Endothelial cell of umbilical vein (primary cell): Measurements from ENCODE around the gene SYNDIG1. TPM values are rescaled to one million over a fixed set of nuclear protein-coding genes. Genes with fewer than 3 reads are reported as not detected.

ENCODE experiments used
- BruUV-seq: library from RNA; stranded (reverse); fragments of 400-500 nt; replicated peaks from 2 replicates; lab custom pipeline; 2021; lab: Mats Ljungman, UMichigan
- CTCF ChIA-PET: fragments of 300-600, 350-600 bp; sonication (Branson Sonifier 250); formaldehyde crosslinking; loops from one replicate; lab custom pipeline; 2021; ENCODE audit warnings: antibody characterized with exemption, inconsistent platforms; lab: Charles Lee
- POLR2A ChIA-PET: fragments of 300-600, 350-600 bp; sonication (Branson Sonifier 250); formaldehyde crosslinking; loops from one replicate; lab custom pipeline; 2021; ENCODE audit warnings: antibody characterized with exemption, inconsistent platforms; lab: Charles Lee
- DNase-seq: peaks from one replicate; pipeline ENCODE4 v3.0.0-alpha.2; 2011; ENCODE audit warnings: low read depth, low spot score
- FAIRE-seq: peaks from 2 replicates; lab custom pipeline; 2011; peaks lifted over from hg19 to GRCh38; lab: Jason Lieb, UNC
- H2AFZ ChIP-seq: 2 replicates; pipeline ENCODE4 v1.6.0; 2012; ENCODE audit warnings: low read depth, low read length, control low read depth, inconsistent platforms
- H3K27ac ChIP-seq: 2 replicates; pipeline ENCODE4 v1.5.1; 2011; ENCODE audit warnings: low read depth, mild to moderate bottlenecking, control low read depth, low read length, moderate library complexity; ENCODE audit not compliant: insufficient read depth
- H3K27me3 ChIP-seq, 2 experiments: 2 replicates each; pipeline versions ENCODE4 v1.6.0 to v1.6.1; 2011; ENCODE audit warnings: low read length in 2 of 2, mixed read lengths in 1 of 2; ENCODE audit not compliant: control insufficient read depth in 2 of 2, insufficient read depth in 2 of 2
- H3K36me3 ChIP-seq, 2 experiments: 2 replicates in 1 of 2; 3 replicates in 1 of 2; pipeline ENCODE4 v1.5.1; 2011; ENCODE audit warnings: low read length in 2 of 2, mild to moderate bottlenecking in 1 of 2, moderate library complexity in 1 of 2; ENCODE audit not compliant: control insufficient read depth in 2 of 2, insufficient read depth in 2 of 2; ENCODE audit errors: extremely low read depth in 1 of 2
- H3K4me1 ChIP-seq: 3 replicates; pipeline ENCODE4 v1.5.1; 2011; ENCODE audit warnings: mild to moderate bottlenecking, low read length; ENCODE audit not compliant: control insufficient read depth, insufficient read depth; ENCODE audit errors: extremely low read depth
- H3K4me2 ChIP-seq: 2 replicates; pipeline ENCODE4 v1.6.1; 2011; ENCODE audit warnings: low read length, control low read depth, mixed read lengths; ENCODE audit not compliant: insufficient read depth
- H3K4me3 ChIP-seq, 3 experiments: fragments of 200-600 bp in 1 of 3; sonication (generic), shearing (Covaris generic) in 1 of 3; replicated peaks in 1 of 3; 2 replicates each; pipeline ENCODE4 v1.5.1; 2011 to 2016; ENCODE audit warnings: control low read depth in 3 of 3, low read length in 3 of 3, mild to moderate bottlenecking in 2 of 3, inconsistent platforms in 1 of 3, low read depth in 1 of 3, moderate library complexity in 1 of 3; ENCODE audit not compliant: insufficient read depth in 1 of 3
- H3K79me2 ChIP-seq: 2 replicates; pipeline ENCODE4 v1.6.0; 2012; ENCODE audit warnings: low read length, inconsistent platforms; ENCODE audit not compliant: control insufficient read depth, insufficient read depth
- H3K9ac ChIP-seq: replicated peaks from 2 replicates; pipeline ENCODE3; 2011; ENCODE audit warnings: low read length, control low read depth; ENCODE audit not compliant: insufficient read depth; ENCODE audit errors: extremely low read depth
- H3K9me1 ChIP-seq: replicated peaks from 3 replicates; pipeline ENCODE4 v1.6.0; 2011; ENCODE audit warnings: mild to moderate bottlenecking, low read length; ENCODE audit not compliant: control insufficient read depth, insufficient read depth; ENCODE audit errors: extremely low read depth
- H3K9me3 ChIP-seq: replicated peaks from 2 replicates; pipeline ENCODE4 v1.5.1; 2012; ENCODE audit warnings: low read length, inconsistent platforms; ENCODE audit not compliant: control insufficient read depth, insufficient read depth
- H4K20me1 ChIP-seq: replicated peaks from 2 replicates; pipeline ENCODE3; 2011; ENCODE audit warnings: mild to moderate bottlenecking, low read length; ENCODE audit not compliant: control insufficient read depth, insufficient read depth; ENCODE audit errors: extremely low read depth
- EZH2 ChIP-seq: IDR thresholded peaks from 2 replicates; pipeline ENCODE4 v1.6.1; 2012; ENCODE audit warnings: borderline replicate concordance, low read depth, mild to moderate bottlenecking, moderate library complexity, low read length, inconsistent platforms; ENCODE audit not compliant: severe bottlenecking
- FOS ChIP-seq: IDR thresholded peaks from 2 replicates; pipeline ENCODE4 v1.6.1; 2011; ENCODE audit warnings: mild to moderate bottlenecking, low read length, moderate library complexity, borderline replicate concordance; ENCODE audit not compliant: insufficient read depth
- GATA2 ChIP-seq: IDR thresholded peaks from 2 replicates; pipeline ENCODE4 v1.7.0; 2011; ENCODE audit warnings: low read depth, mild to moderate bottlenecking, moderate library complexity, mixed read lengths, low read length; ENCODE audit not compliant: insufficient read length, insufficient read depth
- JUN ChIP-seq: IDR thresholded peaks from 2 replicates; pipeline ENCODE4 v1.6.1; 2011; ENCODE audit warnings: borderline replicate concordance, low read depth; ENCODE audit not compliant: insufficient read length, insufficient read depth
- MYC ChIP-seq: IDR thresholded peaks from one replicate; pipeline ENCODE4 v1.6.1; 2011; ENCODE audit warnings: mild to moderate bottlenecking, low read depth, low read length
- POLR2A ChIP-seq: IDR thresholded peaks from 2 replicates; pipeline ENCODE4 v1.6.1; 2012; ENCODE audit warnings: low read depth, mild to moderate bottlenecking, control low read depth, low read length
- POLR2AphosphoS5 ChIP-seq: IDR thresholded peaks from 2 replicates; pipeline ENCODE4 v1.6.1; 2012; ENCODE audit warnings: low read depth, mild to moderate bottlenecking, control low read depth, low read length, moderate library complexity; ENCODE audit not compliant: insufficient read depth
- dilution Hi-C: fragments of 300-500 bp; cut with MboI; formaldehyde crosslinking; loops from one replicate; pipeline ENCODE4 v1.15.0; 2019; ENCODE audit warnings: low sequenced_read_pairs; ENCODE audit not compliant: extremely low pct_ligation_motif_present
- intact Hi-C: fragments of 100-400 bp; cut with micrococcal nuclease; formaldehyde crosslinking; loops from one replicate; pipeline ENCODE4 v1.10.0; 2022
- polyA plus RNA-seq, 4 experiments: library from polyadenylated mRNA; depleted of rRNA in 3 of 4; stranded (reverse) in 3 of 4; unstranded in 1 of 4; fragments of >200 nt; gene quantifications; 2 replicates each; pipeline versions ENCODE4 v1.2.1 to v1.2.3, GENCODE V29; 2011 to 2012; ENCODE audit warnings: missing spikeins in 1 of 4
- total RNA-seq: library from RNA; stranded (reverse); gene quantifications from 2 replicates; pipeline ENCODE4 v1.2.3, GENCODE V29; 2021
- TF ChIP-seq, protein P1 (sequence below), 2 donors: IDR thresholded peaks; 1 replicate in 1 of 2; 2 replicates in 1 of 2; pipeline ENCODE4 v1.5.1; 2011; ENCODE audit warnings: low read length in 2 of 2, mild to moderate bottlenecking in 2 of 2, moderate library complexity in 2 of 2, control low read depth in 1 of 2, inconsistent platforms in 1 of 2, low read depth in 1 of 2; ENCODE audit not compliant: insufficient read depth in 1 of 2; ENCODE audit errors: extremely low read depth in 1 of 2
- TF ChIP-seq, protein P2 (sequence below): IDR thresholded peaks from 2 replicates; pipeline ENCODE4 v1.6.1; 2011; ENCODE audit not compliant: insufficient read depth, insufficient read length

SYNDIG1 gene
- total and polyA plus RNA-seq, 2 donors (not counting 3 experiments of a cell fraction or from before 2014, with no cell fraction given) = not detected

DNA sequence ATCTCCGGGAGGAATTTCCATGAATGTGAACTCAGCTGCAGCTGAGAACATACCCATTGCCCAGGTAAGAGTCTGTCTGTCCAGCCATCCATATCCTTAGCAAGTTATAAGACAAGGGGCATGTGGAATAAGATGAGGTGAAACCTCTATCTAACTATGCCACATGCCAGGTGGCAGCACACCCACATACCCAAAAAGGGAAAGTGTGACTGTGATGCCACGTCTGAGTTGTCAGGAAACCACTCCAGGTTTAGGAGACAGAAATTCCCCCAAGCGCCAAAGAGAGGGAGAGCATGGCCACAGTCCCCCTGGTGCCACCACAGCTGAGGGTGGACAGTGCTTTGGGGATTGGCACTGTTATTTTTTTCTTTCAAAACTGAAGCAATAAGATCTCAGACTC is 36.7 kb downstream of the SYNDIG1 start:
- no peaks in the 10 kb centered on the region for H3K27me3 ChIP-seq
- H3K9ac ChIP-seq = no peak overlapping the region
- H3K36me3 ChIP-seq = no peaks in the 10 kb centered on the region
- no peaks in the 10 kb centered on the region for H3K9me1 ChIP-seq
- H4K20me1 ChIP-seq = no peaks in the 10 kb centered on the region
- FAIRE-seq (no peak), DNase-seq (no peak)
- no peaks in the 10 kb centered on the region for H3K79me2 ChIP-seq
- no peak for TF ChIP-seq FOS
- no peak for TF ChIP-seq EZH2
- TF ChIP-seq, protein P1, sequence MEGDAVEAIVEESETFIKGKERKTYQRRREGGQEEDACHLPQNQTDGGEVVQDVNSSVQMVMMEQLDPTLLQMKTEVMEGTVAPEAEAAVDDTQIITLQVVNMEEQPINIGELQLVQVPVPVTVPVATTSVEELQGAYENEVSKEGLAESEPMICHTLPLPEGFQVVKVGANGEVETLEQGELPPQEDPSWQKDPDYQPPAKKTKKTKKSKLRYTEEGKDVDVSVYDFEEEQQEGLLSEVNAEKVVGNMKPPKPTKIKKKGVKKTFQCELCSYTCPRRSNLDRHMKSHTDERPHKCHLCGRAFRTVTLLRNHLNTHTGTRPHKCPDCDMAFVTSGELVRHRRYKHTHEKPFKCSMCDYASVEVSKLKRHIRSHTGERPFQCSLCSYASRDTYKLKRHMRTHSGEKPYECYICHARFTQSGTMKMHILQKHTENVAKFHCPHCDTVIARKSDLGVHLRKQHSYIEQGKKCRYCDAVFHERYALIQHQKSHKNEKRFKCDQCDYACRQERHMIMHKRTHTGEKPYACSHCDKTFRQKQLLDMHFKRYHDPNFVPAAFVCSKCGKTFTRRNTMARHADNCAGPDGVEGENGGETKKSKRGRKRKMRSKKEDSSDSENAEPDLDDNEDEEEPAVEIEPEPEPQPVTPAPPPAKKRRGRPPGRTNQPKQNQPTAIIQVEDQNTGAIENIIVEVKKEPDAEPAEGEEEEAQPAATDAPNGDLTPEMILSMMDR (IDR thresholded peaks at IDR 0.05; ENCODE audit: extremely low read depth in 1 of 2, insufficient read depth in 1 of 2, low read depth in 1 of 2, low read length in 2 of 2) = no peak
- no peak for TF ChIP-seq GATA2
- TF ChIP-seq MYC = no peak
- TF ChIP-seq JUN = no peak
- no peak for TF ChIP-seq POLR2AphosphoS5
- no peak for TF ChIP-seq POLR2A
- TF ChIP-seq, protein P2, sequence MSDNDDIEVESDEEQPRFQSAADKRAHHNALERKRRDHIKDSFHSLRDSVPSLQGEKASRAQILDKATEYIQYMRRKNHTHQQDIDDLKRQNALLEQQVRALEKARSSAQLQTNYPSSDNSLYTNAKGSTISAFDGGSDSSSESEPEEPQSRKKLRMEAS = no peak
- ChIA-PET CTCF (no interaction called here), POLR2A (no interaction called here)
- no peak overlapping the region for H3K4me2 ChIP-seq
- H3K4me1 ChIP-seq = no peaks in the 10 kb centered on the region
- no peak overlapping the region for H3K27ac ChIP-seq
- peaks cover 4% of the 10 kb centered on the region for H3K9me3 ChIP-seq
- intact Hi-C loops = no loop called here
- dilution Hi-C loops = no loop called here
- no peak overlapping the region for H3K4me3 ChIP-seq
- BruUV-seq = no TSS peak
- no peak overlapping the region for H2AFZ ChIP-seq
